Measurements from ENCODE around the gene SPATA9.
"Not testable (repeated sequence)": the region's sequence is repeated elsewhere in the genome, so short reads cannot be mapped to it uniquely, and the experiment has no call there.

SPATA9 gene

DNA sequence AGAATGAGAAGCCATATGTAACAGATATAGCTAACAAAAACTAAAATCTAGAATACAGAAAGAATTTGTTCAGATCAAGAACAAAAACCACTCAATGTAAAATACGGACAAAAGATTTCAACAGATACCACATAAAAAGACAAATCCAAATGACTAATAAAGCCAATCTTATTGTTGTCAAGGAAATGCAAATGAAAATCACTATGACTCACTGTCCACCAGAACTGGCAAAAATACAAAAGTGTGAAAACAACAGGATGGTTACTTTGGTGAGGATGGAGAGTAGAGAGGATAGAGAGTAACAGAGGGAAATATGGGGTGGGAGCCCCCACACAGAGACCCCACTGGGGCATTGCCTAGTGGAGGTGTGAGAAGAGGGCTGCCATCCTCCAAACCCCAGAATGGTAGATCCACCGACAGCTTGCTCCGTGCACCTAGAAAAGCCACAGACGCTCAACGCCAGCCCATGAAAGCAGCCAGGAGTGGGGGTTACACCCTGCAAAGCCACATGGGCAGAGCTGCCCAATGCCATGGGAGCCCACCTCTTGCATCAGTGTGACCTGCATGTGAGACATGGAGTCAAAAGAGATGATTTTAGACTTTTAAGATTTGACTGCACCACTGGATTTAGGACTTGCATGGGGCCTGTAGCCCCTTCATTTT is 33.1 kb upstream of the SPATA9 start:
- TF ChIP-seq, protein P1, sequence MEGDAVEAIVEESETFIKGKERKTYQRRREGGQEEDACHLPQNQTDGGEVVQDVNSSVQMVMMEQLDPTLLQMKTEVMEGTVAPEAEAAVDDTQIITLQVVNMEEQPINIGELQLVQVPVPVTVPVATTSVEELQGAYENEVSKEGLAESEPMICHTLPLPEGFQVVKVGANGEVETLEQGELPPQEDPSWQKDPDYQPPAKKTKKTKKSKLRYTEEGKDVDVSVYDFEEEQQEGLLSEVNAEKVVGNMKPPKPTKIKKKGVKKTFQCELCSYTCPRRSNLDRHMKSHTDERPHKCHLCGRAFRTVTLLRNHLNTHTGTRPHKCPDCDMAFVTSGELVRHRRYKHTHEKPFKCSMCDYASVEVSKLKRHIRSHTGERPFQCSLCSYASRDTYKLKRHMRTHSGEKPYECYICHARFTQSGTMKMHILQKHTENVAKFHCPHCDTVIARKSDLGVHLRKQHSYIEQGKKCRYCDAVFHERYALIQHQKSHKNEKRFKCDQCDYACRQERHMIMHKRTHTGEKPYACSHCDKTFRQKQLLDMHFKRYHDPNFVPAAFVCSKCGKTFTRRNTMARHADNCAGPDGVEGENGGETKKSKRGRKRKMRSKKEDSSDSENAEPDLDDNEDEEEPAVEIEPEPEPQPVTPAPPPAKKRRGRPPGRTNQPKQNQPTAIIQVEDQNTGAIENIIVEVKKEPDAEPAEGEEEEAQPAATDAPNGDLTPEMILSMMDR (IDR thresholded peaks at IDR 0.05; ENCODE audit: extremely low read depth, insufficient read depth, missing control alignments): no peak
- DNase-seq (ENCODE audit: low spot score): peak; percentile 37
- in situ Hi-C loops (cut with MboI; ENCODE audit: low pct_unique_long_range_greater_than_20kb, low sequenced_read_pairs, unreplicated experiment): no loop called here

DNA sequence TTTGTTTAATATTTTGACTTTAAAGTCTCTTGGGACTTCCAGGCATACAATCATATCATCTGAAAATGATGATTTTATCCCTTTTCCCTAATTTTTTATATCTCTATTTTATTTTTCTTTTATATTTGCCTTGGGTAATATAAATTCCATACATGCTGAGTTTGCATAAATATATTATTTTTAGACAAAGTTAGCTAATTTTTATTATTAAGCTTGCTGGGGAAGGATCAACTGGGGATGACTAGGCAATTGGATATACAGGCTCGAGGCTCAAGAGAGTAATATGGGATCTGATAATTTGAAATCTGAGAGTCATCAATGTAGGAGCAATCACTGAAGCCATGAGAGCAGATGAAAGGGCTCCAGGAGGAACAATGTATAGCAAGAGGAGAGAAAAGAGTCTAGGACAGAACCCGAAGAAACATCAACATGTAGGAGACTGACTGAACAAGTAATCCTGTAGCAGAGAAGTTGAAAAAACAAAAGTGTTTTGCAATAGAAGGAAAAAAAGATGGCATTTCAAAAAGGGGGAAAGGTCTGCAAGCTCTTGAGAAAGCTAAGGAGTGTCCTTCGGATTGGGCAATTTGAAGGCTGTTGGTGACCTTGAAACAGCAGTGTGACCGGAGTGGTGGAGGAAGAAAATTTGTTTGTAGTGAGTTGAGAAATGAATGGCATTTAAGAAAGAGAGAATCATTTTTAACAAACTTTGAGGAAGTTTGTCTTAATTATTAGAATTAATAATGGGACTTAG is 31.3 kb upstream of the SPATA9 start:
- TF ChIP-seq, protein P1 (IDR thresholded peaks at IDR 0.05; ENCODE audit: extremely low read depth, insufficient read depth, missing control alignments): no peak
- in situ Hi-C loops (cut with MboI; ENCODE audit: low pct_unique_long_range_greater_than_20kb, low sequenced_read_pairs, unreplicated experiment): no loop called here
- no peak for DNase-seq (ENCODE audit: low spot score)

DNA sequence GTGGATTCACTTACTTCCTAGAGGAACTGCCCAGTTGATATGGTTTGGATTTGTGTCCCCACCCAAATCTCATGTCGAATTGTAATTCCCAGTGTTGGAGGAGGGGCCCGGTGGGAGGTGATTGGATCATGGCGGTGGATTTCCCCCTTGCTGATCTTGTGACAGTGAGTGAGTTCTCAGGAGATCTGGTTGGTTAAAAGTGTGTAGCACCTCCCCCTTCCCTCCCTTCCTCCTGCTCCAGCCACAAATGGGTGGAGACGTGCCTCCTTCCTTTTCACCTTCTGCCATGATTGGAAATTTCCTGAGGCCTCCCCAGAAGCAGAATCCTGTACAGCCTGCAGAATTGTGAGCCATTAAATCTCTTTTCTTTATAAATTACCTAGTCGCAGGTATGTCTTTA is 30.5 kb upstream of the SPATA9 start:
- DNase-seq (ENCODE audit: low spot score); in situ Hi-C loops (cut with MboI; ENCODE audit: low pct_unique_long_range_greater_than_20kb, low sequenced_read_pairs, unreplicated experiment): not testable (repeated sequence)

DNA sequence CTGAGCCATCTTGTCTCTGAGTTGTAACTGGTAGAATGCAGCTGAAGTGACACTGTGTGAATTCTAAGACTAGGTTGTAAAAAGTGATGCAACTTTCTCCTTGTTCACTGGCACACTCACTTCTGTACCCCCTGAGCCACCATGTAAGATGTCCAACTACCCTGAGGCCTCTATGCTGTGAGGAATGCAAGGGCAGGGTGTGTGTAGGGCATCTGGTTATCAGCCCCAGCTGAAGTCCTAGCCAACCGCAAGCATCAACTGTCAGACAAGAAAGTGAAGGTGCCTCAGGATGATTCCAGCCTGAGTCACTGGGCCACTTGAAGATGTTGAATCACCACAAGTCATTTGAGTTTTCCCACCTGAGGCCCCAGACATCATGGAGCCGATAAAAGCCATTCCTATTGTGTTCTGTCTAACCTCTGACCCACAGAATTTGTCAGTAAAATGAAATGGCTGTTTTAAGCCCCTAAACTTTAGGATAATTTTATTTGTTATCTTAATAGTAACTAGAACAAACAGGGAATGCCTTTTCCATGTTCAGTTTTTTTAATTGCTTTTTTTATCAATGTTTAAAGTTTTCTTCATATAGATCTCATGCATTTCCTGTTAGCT is 29.7 kb upstream of the SPATA9 start:
- no peak for DNase-seq (ENCODE audit: low spot score)
- in situ Hi-C loops (cut with MboI; ENCODE audit: low pct_unique_long_range_greater_than_20kb, low sequenced_read_pairs, unreplicated experiment): no loop called here
- TF ChIP-seq, protein P1 (IDR thresholded peaks at IDR 0.05; ENCODE audit: extremely low read depth, insufficient read depth, missing control alignments): no peak

DNA sequence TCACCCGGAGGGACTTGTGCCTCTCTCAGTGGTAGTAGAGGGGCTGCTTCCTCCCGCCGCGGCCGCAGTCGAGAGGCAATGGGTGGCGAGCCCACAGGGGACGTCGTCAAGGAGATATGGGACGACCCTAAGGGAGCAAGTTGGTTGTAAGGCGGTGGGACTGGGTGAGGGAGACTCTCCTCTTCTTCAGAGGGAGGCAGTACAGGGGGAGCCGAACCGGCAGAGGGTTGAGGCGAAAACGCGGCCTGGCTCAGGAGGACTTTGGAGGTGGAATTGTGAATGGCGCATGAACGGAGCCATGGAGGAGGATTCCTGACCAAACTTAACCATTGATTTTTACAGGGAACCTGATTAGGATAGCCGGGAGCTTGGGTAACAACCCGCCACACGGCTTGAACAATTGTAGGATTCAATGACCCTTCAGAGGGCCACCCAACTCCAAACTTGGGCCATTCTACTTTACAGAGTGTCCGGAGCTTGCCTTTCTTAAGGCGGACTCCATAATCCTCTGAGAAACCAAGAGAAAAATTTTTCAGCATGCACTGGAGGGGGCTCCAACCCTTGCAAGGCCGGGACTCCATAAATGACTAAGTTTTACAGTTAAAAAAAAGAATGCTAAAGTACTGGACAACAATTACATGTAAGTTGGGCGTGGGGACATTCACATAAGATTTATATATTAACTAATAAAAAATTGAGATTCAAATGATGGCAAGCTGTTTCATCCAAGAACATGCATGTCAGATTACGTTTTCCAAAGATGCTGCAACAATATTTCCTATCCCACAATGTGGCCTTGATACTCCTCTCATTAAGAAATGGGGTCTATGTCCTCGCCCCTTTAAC is 28.9 kb upstream of the SPATA9 start:
- TF ChIP-seq, protein P1 (IDR thresholded peaks at IDR 0.05; ENCODE audit: extremely low read depth, insufficient read depth, missing control alignments): no peak
- DNase-seq (ENCODE audit: low spot score): no peak

DNA sequence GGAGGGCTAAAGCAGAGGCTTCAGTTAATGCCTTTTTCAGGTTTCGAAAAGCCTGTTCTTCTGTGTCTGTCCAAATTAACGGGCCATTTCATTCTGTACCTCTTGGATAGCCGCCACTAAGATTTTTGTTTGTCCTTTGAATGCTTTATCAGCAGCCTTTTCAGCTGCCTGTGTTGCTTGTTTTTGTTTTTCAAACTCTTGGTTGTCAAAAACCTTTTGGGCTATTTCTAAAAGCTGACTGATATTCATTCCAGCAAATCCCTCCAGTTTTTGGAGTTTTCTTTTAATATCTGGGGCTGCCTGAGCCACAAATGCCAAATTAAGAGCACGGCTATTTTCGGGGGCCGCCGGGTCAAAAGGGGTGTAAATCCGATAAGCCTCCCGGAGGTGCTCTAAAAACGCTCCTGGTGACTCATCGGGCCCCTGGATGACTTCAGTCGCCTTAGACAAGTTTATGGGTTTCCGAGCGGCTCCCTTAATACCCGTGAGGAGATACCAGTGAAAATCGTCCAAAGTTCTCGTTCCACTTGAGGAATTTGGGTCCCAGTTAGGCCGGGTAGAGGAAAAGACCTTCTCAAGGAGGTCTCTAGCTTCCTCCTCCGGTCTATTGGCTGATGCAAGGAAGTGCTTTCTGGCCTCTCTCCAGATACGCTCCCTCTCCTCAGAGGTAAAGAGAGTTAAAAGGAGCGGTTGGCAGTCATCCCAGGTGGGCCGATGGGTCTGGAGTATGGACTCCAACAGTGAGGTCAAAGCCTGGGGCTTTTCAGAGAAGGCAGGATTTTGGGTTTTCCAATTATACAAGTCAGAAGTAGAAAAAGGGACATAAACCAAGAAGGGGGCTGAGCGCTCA is 28.1 kb upstream of the SPATA9 start:
- in situ Hi-C loops (cut with MboI; ENCODE audit: low pct_unique_long_range_greater_than_20kb, low sequenced_read_pairs, unreplicated experiment): not testable (repeated sequence)

More for the DNA sequence above, 28.9 kb upstream of the SPATA9 start:
- in situ Hi-C loops (cut with MboI; ENCODE audit: low pct_unique_long_range_greater_than_20kb, low sequenced_read_pairs, unreplicated experiment): no loop called here

More for the DNA sequence above, 28.1 kb upstream of the SPATA9 start:
- not testable (repeated sequence) for DNase-seq (ENCODE audit: low spot score)
